H1 (cell line): ENCODE measurements around the gene RCOR2. TPM values are rescaled to one million over a fixed set of nuclear protein-coding genes. Genes with fewer than 3 reads are reported as not detected.

ENCODE experiments used
- ASH2L ChIP-seq: fragments of 200-600, 300-600 bp; sonication (generic); IDR thresholded peaks from one replicate; pipeline ENCODE4 v1.7.1; 2017; ENCODE audit warnings: low read length
- BACH1 ChIP-seq: IDR thresholded peaks from 2 replicates; pipeline ENCODE4 v1.6.1; 2012; ENCODE audit warnings: low read length, improper control_type of control experiment
- CBX8 ChIP-seq: fragments of 300-800, 300-1000 bp; sonication (generic); IDR thresholded peaks from 2 replicates; pipeline ENCODE4 v1.7.1; 2016; ENCODE audit warnings: low read depth, low read length, borderline replicate concordance
- NANOG ChIP-seq: IDR thresholded peaks from 2 replicates; pipeline ENCODE4 v1.6.1; 2011; ENCODE audit warnings: low read length, low read depth, mild to moderate bottlenecking, inconsistent platforms; ENCODE audit not compliant: insufficient read depth, poor library complexity, severe bottlenecking
- POLR2A ChIP-seq, 2 experiments: IDR thresholded peaks; 1 replicate in 1 of 2; 2 replicates in 1 of 2; pipeline ENCODE4 v1.6.1; 2011; ENCODE audit warnings: low read depth in 2 of 2, low read length in 2 of 2, mild to moderate bottlenecking in 2 of 2; ENCODE audit errors: control extremely low read depth in 1 of 2
- POLR2AphosphoS5 ChIP-seq: IDR thresholded peaks from 2 replicates; pipeline ENCODE4 v1.6.1; 2011; ENCODE audit warnings: low read depth, low read length
- POU5F1 ChIP-seq: IDR thresholded peaks from 2 replicates; pipeline ENCODE4 v1.6.1; 2011; ENCODE audit warnings: low read depth, mild to moderate bottlenecking, low read length, moderate library complexity
- RAD21 ChIP-seq, 2 experiments: IDR thresholded peaks in 1 of 2; conservative IDR thresholded peaks in 1 of 2; 2 replicates each; pipeline ENCODE4 v1.6.1; 2011; ENCODE audit warnings: low read depth in 2 of 2, low read length in 2 of 2, improper control_type of control experiment in 1 of 2, inconsistent platforms in 1 of 2, mild to moderate bottlenecking in 1 of 2, moderate library complexity in 1 of 2
- SIN3A ChIP-seq, 2 experiments: IDR thresholded peaks in 1 of 2; conservative IDR thresholded peaks in 1 of 2; 2 replicates each; pipeline ENCODE4 v1.6.1; 2011 to 2012; ENCODE audit warnings: low read length in 2 of 2, improper control_type of control experiment in 1 of 2, low read depth in 1 of 2, mild to moderate bottlenecking in 1 of 2
- SUZ12 ChIP-seq: fragments of 200-600 bp; sonication (generic); IDR thresholded peaks from 2 replicates; pipeline ENCODE4 v1.6.1; 2012; ENCODE audit warnings: mild to moderate bottlenecking, inconsistent platforms, low read length, moderate library complexity, mixed read lengths
- TCF12 ChIP-seq: IDR thresholded peaks from 2 replicates; pipeline ENCODE4 v1.6.1; 2011; ENCODE audit warnings: low read depth, mild to moderate bottlenecking, low read length
- YY1 ChIP-seq: IDR thresholded peaks from 2 replicates; pipeline ENCODE4 v1.6.1; 2011; ENCODE audit warnings: low read depth, mild to moderate bottlenecking, low read length
- polyA plus RNA-seq, 7 experiments: library from polyadenylated mRNA; depleted of rRNA in 3 of 7; stranded (reverse) in 5 of 7; unstranded in 2 of 7; fragments of >200 nt in 5 of 7; fragments of 200-250 nt in 2 of 7; gene quantifications; 1 replicate in 5 of 7; 2 replicates in 1 of 7; 4 replicates in 1 of 7; pipeline versions ENCODE4 v1.2.1 to v1.2.3, GENCODE V29; 2011 to 2013; ENCODE audit warnings: missing spikeins in 2 of 7, mixed read lengths in 2 of 7
- total RNA-seq: library from RNA; stranded (reverse); fragmentation: NEBNext Ultra II Directional; extraction: Animal tissue kit (Norgen Biotek cat#: 25700); gene quantifications from 2 replicates; pipeline ENCODE4 v1.2.1, GENCODE V29; 2021

The RCOR2 gene
- total and polyA plus RNA-seq, 2 of the 8 experiments (the other 6 are each of a cell fraction or from before 2014, with no cell fraction given): 54.6 to 78.0 TPM

DNA sequence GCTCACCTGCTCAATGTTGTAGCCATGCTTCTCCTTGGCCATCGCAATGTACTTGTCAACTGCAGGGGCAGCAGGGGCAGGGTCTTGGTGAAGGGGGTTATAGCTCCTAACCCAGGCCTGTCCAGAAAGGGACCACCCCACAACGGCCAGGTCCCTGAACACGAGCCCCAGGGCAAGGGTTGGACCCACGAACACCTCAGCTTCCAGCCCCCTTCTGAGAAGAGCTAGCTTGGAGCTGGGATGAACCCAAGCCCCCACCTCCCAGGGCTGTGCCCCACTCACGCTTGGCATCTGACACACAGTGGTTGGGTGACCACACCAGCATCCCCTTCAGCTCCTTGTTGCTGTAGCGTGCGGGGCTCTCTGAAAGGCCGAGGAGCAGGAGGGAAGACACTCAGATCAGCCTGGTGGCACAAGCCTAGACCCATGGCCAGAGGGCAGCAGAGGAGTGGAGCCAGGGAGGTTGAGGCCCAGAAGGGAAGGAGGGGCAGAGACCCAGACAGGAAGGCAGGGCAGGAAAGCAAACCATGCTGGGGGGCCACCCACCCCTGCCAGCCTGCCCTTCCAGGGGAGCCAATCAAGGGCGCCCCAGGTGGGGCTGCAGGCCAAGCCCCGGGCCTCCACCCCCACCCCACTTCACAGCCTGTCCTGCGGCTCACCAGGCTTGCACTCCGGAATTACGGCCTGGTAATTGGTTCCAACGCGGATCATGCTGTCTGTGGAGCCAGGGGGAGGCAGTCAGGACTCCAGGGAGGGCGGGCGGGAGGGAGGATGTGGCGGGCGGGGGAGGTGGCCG lies 1.9 kb downstream of the RCOR2 start (continued):
- TF ChIP-seq CBX8 (no peak), NANOG (no peak), RAD21 (IDR thresholded peaks at IDR 0.05 in 1 of 2, conservative IDR thresholded peaks at IDR 0.05 in 1 of 2; ENCODE audit: low read depth in 2 of 2, low read length in 2 of 2) (peak in 1 of 2 experiments; percentile 12; a peak in 1 of 4 replicates), YY1 (no peak), BACH1 (no peak), ASH2L (no peak), TCF12 (no peak), POU5F1 (no peak), POLR2AphosphoS5 (0 out of 2 replicates have a peak, but pooled peaks have one; percentile 22), POLR2A (IDR thresholded peaks at IDR 0.05; ENCODE audit: control extremely low read depth in 1 of 2, low read depth in 2 of 2, low read length in 2 of 2) (no peak), SIN3A (conservative IDR thresholded peaks at IDR 0.05 in 1 of 2, IDR thresholded peaks at IDR 0.05 in 1 of 2; ENCODE audit: low read depth in 1 of 2, low read length in 2 of 2) (no peak), SUZ12 (no peak)
